HG02678 (cell line): ENCODE results near the gene MT1G.
"Not testable (repeated sequence)": the region's sequence is repeated elsewhere in the genome, so short reads cannot be mapped to it uniquely, and the experiment has no call there.

Experiments
- ATAC-seq: cut with Tn5 transposase; IDR thresholded peaks from one replicate; pipeline ENCODE4 v1.9.1; 2021; ENCODE audit warnings: mild to moderate bottlenecking, moderate library complexity; ENCODE audit not compliant: unreplicated experiment

The MT1G gene

GRCh38 chr16:56667581-56668571 lies at the start of gene MT1G:
MT1G (minus strand) TSS chr16:56668065; CDS start chr16:56667993, 72 bp downstream.
- ATAC-seq = no peak

GRCh38 chr16:56717532-56717931 lies 49.7 kb upstream of the MT1G start:
- ATAC-seq = not testable (repeated sequence)

- no peak for ATAC-seq
These were observed 48.9 kb upstream of the MT1G start for GRCh38 chr16:56716761-56717160.

GRCh38 chr16:56715126-56715525 lies 47.3 kb upstream of the MT1G start:
- no peak for ATAC-seq

- ATAC-seq = no peak
These were observed 45.9 kb upstream of the MT1G start for GRCh38 chr16:56713794-56714193.

GRCh38 chr16:56711862-56712261 lies 44.0 kb upstream of the MT1G start:
- no peak for ATAC-seq

GRCh38 chr16:56710181-56710737 lies 42.4 kb upstream of the MT1G start:
- no peak for ATAC-seq

- ATAC-seq = no peak
These were observed 41.7 kb upstream of the MT1G start for GRCh38 chr16:56709443-56710040.

GRCh38 chr16:56708525-56709442 lies 40.9 kb upstream of the MT1G start:
- ATAC-seq = no peak

- ATAC-seq = no peak
These were observed 35.0 kb upstream of the MT1G start for GRCh38 chr16:56702836-56703235.

- no peak for ATAC-seq
These were observed 33.7 kb upstream of the MT1G start for GRCh38 chr16:56701534-56701933.

- ATAC-seq = no peak
These were observed 32.8 kb upstream of the MT1G start for GRCh38 chr16:56700631-56701030.

GRCh38 chr16:56700195-56700594 lies 32.3 kb upstream of the MT1G start:
- no peak for ATAC-seq

- no peak for ATAC-seq
These were observed 29.7 kb upstream of the MT1G start for GRCh38 chr16:56697456-56698155.

GRCh38 chr16:56695246-56695645 lies 27.4 kb upstream of the MT1G start:
- no peak for ATAC-seq

- no peak for ATAC-seq
These were observed 24.0 kb upstream of the MT1G start for GRCh38 chr16:56691885-56692284.

- ATAC-seq = no peak
These were observed 22.7 kb upstream of the MT1G start for GRCh38 chr16:56690420-56691122.

GRCh38 chr16:56689171-56689570 lies 21.3 kb upstream of the MT1G start:
- ATAC-seq = no peak

GRCh38 chr16:56688762-56689161 lies 20.9 kb upstream of the MT1G start:
- ATAC-seq = no peak

- no peak for ATAC-seq
These were observed 18.9 kb upstream of the MT1G start for GRCh38 chr16:56686758-56687157.
